OCI-LY3 (cell line): ENCODE results near the gene ARL6IP4.

Experiments
- H2AFZ ChIP-seq: fragments of 200-600, 300-600 bp; shearing (Covaris generic); 2 replicates; pipeline ENCODE4 v1.6.0; 2014; ENCODE audit warnings: antibody characterized with exemption, low read depth, low read length
- H3K27ac ChIP-seq: fragments of 200-600, 300-600 bp; sonication (generic); 2 replicates; pipeline ENCODE4 v1.5.1; 2014; ENCODE audit warnings: mild to moderate bottlenecking, low read length, moderate library complexity, mixed read lengths
- H3K27me3 ChIP-seq: fragments of 200-600, 300-600 bp; sonication (generic); 2 replicates; pipeline ENCODE4 v1.6.1; 2014; ENCODE audit warnings: low read depth, low read length, mixed read lengths
- H3K36me3 ChIP-seq: fragments of 200-600, 300-600 bp; sonication (generic); replicated peaks from 2 replicates; pipeline ENCODE3; 2014; ENCODE audit warnings: low read depth, low read length, mixed read lengths
- H3K4me1 ChIP-seq: fragments of 300-600, 200-600 bp; sonication (generic); 2 replicates; pipeline ENCODE4 v1.6.1; 2014; ENCODE audit warnings: low read length, mixed read lengths
- H3K4me2 ChIP-seq: fragments of 200-600, 300-600 bp; sonication (generic); 2 replicates; pipeline ENCODE4 v1.6.1; 2014; ENCODE audit warnings: low read length, mixed read lengths
- H3K4me3 ChIP-seq: fragments of 300-600, 200-600 bp; sonication (generic); 2 replicates; pipeline ENCODE4 v1.5.1; 2014; ENCODE audit warnings: antibody characterized with exemption, mild to moderate bottlenecking, low read length, moderate library complexity
- H3K79me2 ChIP-seq: fragments of 300-600, 200-600 bp; shearing (Covaris generic); 2 replicates; pipeline ENCODE4 v1.6.1; 2014; ENCODE audit warnings: mild to moderate bottlenecking, low read length, mixed read lengths
- H3K9ac ChIP-seq: fragments of 300-600, 200-600 bp; shearing (Covaris generic); 2 replicates; pipeline ENCODE4 v1.6.0; 2014; ENCODE audit warnings: mild to moderate bottlenecking, low read length, moderate library complexity
- H3K9me3 ChIP-seq: fragments of 200-600, 300-600 bp; shearing (Covaris generic); 2 replicates; pipeline ENCODE4 v1.6.1; 2014; ENCODE audit warnings: low read length, mixed read lengths; ENCODE audit not compliant: insufficient read depth
- H4K20me1 ChIP-seq: fragments of 200-600, 300-600 bp; sonication (generic); 2 replicates; pipeline ENCODE4 v1.6.1; 2016; ENCODE audit warnings: low read length, mixed read lengths; ENCODE audit not compliant: insufficient read depth
- CTCF ChIP-seq: fragments of 200-600, 300-600 bp; sonication (generic); IDR thresholded peaks from 2 replicates; pipeline ENCODE4 v1.5.1; 2014; ENCODE audit warnings: antibody characterized with exemption, low read length, low read depth
- EZH2phosphoT487 ChIP-seq: fragments of 200-600 bp; shearing (Covaris generic); IDR thresholded peaks from 2 replicates; pipeline ENCODE4 v1.6.1; 2018; ENCODE audit warnings: antibody characterized with exemption, mixed run types, low read depth

Gene ARL6IP4

GRCh38 chr12:122985338-122986257, 5.1 kb downstream of the ARL6IP4 start:
- H3K27me3 ChIP-seq = no peaks in the 10 kb centered on the region
- peaks cover 15% of the 10 kb centered on the region for H3K36me3 ChIP-seq
- no peak overlapping the region for H3K9ac ChIP-seq
- no peak overlapping the region for H3K27ac ChIP-seq
- peaks cover 9% of the 10 kb centered on the region for H3K4me1 ChIP-seq
- no peak for TF ChIP-seq CTCF
- no peak for TF ChIP-seq EZH2phosphoT487
- H3K79me2 ChIP-seq = peaks cover 21% of the 10 kb centered on the region
- H3K4me2 ChIP-seq = no peak overlapping the region
- no peaks in the 10 kb centered on the region for H3K9me3 ChIP-seq
- H4K20me1 ChIP-seq = peaks cover 21% of the 10 kb centered on the region
- H3K4me3 ChIP-seq = no peak overlapping the region
- H2AFZ ChIP-seq = no peak overlapping the region

GRCh38 chr12:122986258-122986871, 5.9 kb downstream of the ARL6IP4 start:
- Histone ChIP-seq H2AFZ (no peak overlapping the region), H3K4me3 (no peak overlapping the region), H3K4me1 (peaks cover 9% of the 10 kb centered on the region), H3K79me2 (peaks cover 13% of the 10 kb centered on the region), H3K27ac (no peak overlapping the region), H3K9me3 (no peaks in the 10 kb centered on the region), H3K36me3 (peaks cover 15% of the 10 kb centered on the region), H3K4me2 (no peak overlapping the region), H4K20me1 (peaks cover 20% of the 10 kb centered on the region), H3K9ac (no peak overlapping the region), H3K27me3 (no peaks in the 10 kb centered on the region)
- no peak for TF ChIP-seq CTCF
- TF ChIP-seq EZH2phosphoT487 = no peak

- peaks cover 9% of the 10 kb centered on the region for H3K36me3 ChIP-seq
- no peak overlapping the region for H3K9ac ChIP-seq
- H3K4me1 ChIP-seq = peaks cover under 1% of the 10 kb centered on the region; the same call in 1 of the 2 replicates
Measured at GRCh38 chr12:122987086-122987951, 6.8 kb downstream of the ARL6IP4 start.

More at GRCh38 chr12:122987086-122987951, 6.8 kb downstream of the ARL6IP4 start:
- TF ChIP-seq CTCF (no peak), EZH2phosphoT487 (no peak)
- H3K9me3 ChIP-seq = no peaks in the 10 kb centered on the region
- no peak overlapping the region for H3K27ac ChIP-seq
- no peak overlapping the region for H3K4me3 ChIP-seq
- H4K20me1 ChIP-seq = peaks cover 11% of the 10 kb centered on the region
- H3K79me2 ChIP-seq = peaks cover 3% of the 10 kb centered on the region
- H3K4me2 ChIP-seq = no peak overlapping the region
- no peaks in the 10 kb centered on the region for H3K27me3 ChIP-seq
- H2AFZ ChIP-seq = no peak overlapping the region
